Measurements from ENCODE around the gene TMEM52. TPM values are rescaled to one million over a fixed set of nuclear protein-coding genes. Genes with fewer than 3 reads are reported as not detected.
"Not testable (repeated sequence)": the region's sequence is repeated elsewhere in the genome, so short reads cannot be mapped to it uniquely, and the experiment has no call there.

TMEM52 gene
- total RNA-seq, 1 donor from 2014 or later: 2.4 TPM

GRCh38 chr1:1946540-1946939, 27.5 kb upstream of the TMEM52 start:
- DNase-seq (ENCODE audit: low spot score): no peak

DNA sequence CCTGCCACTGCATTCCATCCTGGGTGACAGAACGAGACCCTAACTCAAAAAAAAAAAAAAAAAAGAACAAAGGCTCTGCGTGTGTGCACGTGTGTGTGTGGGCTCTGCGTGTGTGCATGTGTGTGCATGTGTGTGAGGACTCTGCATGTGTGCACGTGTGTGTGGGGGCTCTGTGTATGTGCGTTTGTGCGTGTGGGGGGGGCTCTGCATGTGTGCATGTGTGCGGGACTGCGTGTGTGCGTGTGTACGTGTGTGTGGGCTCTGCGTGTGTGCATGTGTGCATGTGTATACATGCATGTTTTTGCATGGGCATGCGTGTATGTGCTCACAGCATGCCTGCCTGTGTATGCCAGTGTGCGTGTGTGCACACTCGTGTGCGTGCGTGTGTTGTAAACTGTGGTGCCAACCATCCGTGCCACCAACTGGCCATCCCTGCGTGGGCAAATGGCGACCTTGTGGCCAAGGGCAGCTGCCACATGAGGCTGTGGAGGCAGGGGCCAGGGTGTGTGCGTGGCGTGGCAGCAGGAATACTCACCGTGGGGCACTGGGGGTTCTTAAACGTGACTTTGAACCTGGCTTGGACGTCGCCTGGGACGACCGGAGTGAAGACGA, 26.8 kb upstream of the TMEM52 start:
- no peak for DNase-seq (ENCODE audit: low spot score)

DNA sequence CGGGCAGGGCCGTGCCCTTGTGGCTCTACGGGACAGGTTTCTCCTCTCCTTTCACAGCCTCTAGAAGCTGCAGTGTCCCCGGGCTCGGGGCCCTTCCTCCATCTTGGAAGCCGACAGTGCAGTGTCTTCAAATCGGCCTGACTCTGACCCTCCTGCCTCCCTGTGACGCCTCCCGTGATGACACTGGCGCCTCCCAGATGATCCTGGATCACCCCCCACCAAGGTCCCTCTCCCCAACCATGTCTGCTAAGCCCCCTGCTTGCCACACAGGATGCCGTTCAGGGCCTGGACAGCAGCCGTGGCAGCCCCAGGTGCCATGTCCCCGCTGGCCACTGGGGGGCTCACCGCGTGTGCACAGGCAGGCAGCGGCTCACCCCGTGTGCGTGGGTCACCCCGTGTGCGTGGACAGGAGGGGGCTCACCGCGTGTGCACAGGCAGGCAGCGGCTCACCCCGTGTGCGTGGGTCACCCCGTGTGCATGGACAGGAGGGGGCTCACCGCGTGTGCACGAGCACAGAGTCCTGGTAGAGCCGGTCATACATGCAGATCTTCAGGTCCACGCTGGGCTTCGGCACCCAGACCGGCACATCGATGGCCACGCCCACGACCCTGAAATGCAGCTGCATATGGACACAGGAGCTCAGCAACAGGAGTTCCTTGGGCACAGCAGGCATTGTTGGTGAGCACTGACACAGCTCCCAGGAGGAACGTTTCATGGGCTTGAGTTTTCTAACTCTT, 24.9 kb upstream of the TMEM52 start:
- DNase-seq (ENCODE audit: low spot score): no peak

GRCh38 chr1:1942753-1943656, 23.9 kb upstream of the TMEM52 start:
- DNase-seq (ENCODE audit: low spot score): no peak

- DNase-seq (ENCODE audit: low spot score): no peak
These were observed 23.0 kb upstream of the TMEM52 start for GRCh38 chr1:1941868-1942752.

GRCh38 chr1:1941211-1941841, 22.2 kb upstream of the TMEM52 start:
- DNase-seq (ENCODE audit: low spot score): no peak

DNA sequence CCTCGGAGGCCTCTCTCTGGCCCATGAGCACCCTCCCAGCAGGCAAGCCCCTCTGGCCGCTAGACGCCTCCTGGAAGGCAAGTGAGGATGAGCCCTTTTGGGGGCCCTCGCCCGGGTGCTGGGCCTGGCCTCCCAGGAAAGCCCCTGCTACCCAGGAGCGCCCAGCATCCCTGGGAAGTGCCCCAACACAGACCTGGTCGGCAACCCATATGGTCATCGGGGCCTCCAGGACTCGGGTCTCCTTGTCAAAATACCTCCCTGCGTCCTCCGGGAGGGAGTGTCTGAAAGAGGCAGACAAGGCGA, 21.0 kb upstream of the TMEM52 start:
- no peak for DNase-seq (ENCODE audit: low spot score)

DNA sequence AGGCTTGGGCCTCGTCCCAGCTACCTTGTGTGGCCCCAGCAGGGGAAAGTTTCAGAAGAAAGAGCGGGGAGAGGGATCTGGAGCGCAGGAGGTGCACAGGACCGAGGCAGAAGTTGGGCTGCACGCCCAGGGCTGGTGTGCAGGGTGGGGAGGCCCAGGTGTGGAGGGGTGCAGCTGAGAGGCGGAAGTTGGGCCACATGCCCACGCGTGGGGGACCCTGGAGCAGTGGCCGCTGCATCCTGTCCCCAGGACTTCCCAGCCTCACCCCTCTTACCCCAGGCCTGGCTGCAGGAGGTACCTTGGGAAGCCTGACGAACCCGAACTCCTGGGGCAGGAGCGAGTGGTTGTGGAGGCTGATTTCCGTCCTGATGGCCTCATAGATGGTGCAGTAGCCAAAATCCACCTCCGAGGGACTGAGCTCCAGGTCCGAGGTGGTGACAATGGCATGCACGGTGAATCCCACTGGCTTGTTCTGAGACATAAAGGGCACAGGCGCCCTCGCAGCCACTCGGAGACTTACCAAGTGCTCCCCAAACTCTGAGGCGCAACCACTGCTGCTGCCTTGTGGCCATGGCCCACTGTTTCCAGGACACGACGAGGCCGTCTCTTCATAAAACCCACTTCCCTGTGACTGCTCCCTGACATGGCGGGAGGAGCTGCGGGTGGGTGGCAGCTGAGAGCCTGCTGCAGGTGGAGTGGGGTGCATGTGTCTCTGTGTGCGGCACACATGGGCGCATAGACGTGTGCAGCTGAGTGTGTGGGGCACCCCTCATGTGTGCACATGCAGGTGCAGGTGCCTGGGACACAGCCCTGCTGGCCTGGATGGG, 20.4 kb upstream of the TMEM52 start:
- DNase-seq (ENCODE audit: low spot score): no peak

GRCh38 chr1:1938613-1939295, 19.7 kb upstream of the TMEM52 start:
- DNase-seq (ENCODE audit: low spot score): no peak

DNA sequence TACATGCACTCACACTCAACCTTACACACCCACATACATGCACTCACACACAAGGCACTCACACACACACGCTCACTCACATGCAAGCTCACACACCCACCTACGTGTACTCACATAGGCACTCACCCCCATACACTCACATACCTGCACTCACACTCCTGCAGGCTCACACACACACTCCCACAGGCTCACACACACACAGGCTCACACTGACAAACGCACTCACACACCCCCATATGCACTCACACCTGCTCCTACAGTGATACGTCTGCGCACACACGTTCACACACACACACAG, 19.1 kb upstream of the TMEM52 start:
- no peak for DNase-seq (ENCODE audit: low spot score)

DNA sequence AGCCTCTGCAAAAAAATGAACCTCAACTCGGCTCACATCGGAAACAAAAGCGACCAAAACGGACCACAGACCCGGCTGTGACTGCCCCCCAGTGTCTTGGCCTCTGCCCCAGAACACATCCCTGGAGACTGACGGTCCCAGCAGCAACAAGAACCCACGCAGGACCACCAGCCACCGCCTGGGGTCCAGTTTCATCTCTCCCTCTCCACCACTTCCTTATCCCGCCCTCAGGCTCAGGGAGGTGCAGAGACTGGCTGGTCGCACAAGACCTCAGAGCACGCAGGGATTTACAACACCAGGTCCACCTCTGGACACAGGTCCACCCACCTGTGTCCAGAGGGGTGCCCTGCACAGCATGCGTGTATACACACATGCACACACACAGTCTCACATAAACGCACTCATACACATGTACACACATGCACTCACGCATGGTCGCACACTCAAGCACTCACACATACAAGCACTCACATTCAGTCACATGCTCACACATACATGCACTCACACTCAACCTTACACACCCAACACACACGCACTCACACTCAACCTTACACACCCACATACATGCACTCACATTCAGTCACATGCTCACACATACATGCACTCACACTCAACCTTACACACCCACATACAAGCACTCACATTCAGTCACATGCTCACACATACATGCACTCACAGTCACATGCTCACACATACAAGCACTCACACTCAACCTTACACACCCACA, 18.6 kb upstream of the TMEM52 start:
- no peak for DNase-seq (ENCODE audit: low spot score)

GRCh38 chr1:1937061-1937460, 18.0 kb upstream of the TMEM52 start:
- DNase-seq (ENCODE audit: low spot score): no peak

- DNase-seq (ENCODE audit: low spot score): not testable (repeated sequence)
These were observed 15.8 kb upstream of the TMEM52 start for GRCh38 chr1:1934848-1935247.

- DNase-seq (ENCODE audit: low spot score): no peak
These were observed 10.8 kb upstream of the TMEM52 start for GRCh38 chr1:1929639-1930545.

- no peak for DNase-seq (ENCODE audit: low spot score)
These were observed 10.1 kb upstream of the TMEM52 start for GRCh38 chr1:1929102-1929638.

DNA sequence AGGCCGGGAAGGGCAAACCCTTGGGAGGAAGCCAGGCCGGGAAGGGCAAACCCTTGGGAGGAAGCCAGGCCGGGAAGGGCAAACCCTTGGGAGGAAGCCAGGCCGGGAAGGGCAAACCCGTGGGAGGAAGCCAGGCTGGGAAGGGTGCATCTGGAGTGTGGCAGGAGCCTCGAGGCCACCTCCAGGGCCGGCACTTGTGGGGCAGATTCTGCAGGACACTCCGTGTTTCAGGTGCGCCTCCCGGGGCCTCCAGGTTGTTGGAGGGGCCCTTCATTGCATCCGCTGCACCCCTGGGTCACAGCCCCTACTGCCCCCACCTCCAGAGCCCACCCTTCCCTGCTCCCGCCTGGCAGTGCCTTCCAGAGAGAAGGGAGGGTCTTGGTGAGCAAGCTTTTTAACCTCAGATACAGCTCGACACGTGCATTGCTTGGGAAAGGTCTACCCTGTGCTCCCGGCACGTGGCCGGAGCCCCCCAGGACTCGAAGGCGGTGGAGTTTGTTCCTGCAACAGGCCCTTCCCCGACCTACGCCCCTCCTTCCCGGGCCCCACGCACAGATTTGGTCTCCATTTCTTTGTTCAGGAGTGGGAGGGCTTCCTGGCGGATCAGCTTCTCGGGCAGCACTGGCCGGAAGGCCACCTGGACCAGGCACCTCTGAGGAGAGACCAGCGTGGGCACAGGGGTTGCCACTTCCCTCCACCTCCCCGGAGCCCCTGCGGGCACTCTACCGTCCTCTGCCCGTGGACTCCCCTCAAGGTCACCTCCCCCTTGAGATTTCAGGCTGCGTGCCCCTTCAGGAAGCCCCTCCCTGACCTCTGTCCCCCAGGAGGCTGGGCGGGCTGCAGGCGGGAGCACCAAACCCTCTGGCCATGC, 9.4 kb upstream of the TMEM52 start:
- no peak for DNase-seq (ENCODE audit: low spot score)

DNA sequence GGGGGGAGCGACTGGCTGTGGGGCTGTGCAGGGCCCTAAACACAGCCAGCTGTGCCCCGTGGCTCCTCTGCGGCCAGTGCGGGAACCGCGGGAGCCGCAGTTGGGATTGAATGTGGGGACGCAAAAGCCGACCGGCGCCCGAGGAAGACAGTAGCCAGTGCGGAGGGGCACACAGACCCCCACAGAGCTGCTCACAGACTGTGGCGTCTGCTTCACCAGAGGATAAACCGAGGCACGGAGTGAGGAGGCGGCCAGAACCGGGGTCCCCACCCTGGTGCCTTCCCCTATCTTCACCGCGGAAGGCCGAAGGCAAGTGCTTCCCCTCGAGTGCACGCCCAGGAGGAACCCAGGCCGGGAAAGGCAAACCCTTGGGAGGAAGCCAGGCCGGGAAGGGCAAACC, 8.7 kb upstream of the TMEM52 start:
- no peak for DNase-seq (ENCODE audit: low spot score)
